GM19397 (cell line): ENCODE measurements around the gene ZNF665.
"Not testable (repeated sequence)": the region's sequence is repeated elsewhere in the genome, so short reads cannot be mapped to it uniquely, and the experiment has no call there.

Experiments used
- ATAC-seq: cut with Tn5 transposase; IDR thresholded peaks from one replicate; pipeline ENCODE4 v1.9.1; 2021; ENCODE audit warnings: mild to moderate bottlenecking, moderate library complexity; ENCODE audit not compliant: unreplicated experiment

The ZNF665 gene

GRCh38 chr19:53192771-53193534, at the start of gene ZNF665:
ZNF665 (minus strand) TSS chr19:53193358; CDS start chr19:53182898, 10,460 bp downstream.
- ATAC-seq = no peak

- no peak for ATAC-seq
Measured at GRCh38 chr19:53237114-53237777, 44.1 kb upstream of the ZNF665 start.

- ATAC-seq = no peak
Measured at GRCh38 chr19:53224606-53225005, 31.4 kb upstream of the ZNF665 start.

- ATAC-seq = not testable (repeated sequence)
Measured at GRCh38 chr19:53222716-53223115, 29.6 kb upstream of the ZNF665 start.

- no peak for ATAC-seq
Measured at GRCh38 chr19:53212703-53213320, 19.7 kb upstream of the ZNF665 start.

GRCh38 chr19:53211554-53211953, 18.4 kb upstream of the ZNF665 start:
- ATAC-seq = not testable (repeated sequence)

- no peak for ATAC-seq
Measured at GRCh38 chr19:53196777-53197396, 3.7 kb upstream of the ZNF665 start.

- no peak for ATAC-seq
Measured at GRCh38 chr19:53195265-53195903, 2.2 kb upstream of the ZNF665 start.

GRCh38 chr19:53193535-53194222, 521 bp upstream of the ZNF665 start:
- no peak for ATAC-seq

- no peak for ATAC-seq
Measured at GRCh38 chr19:53190253-53190652, 2.9 kb downstream of the ZNF665 start.

GRCh38 chr19:53189691-53190198, 3.4 kb downstream of the ZNF665 start:
- ATAC-seq = not testable (repeated sequence)

GRCh38 chr19:53185155-53185882, 7.8 kb downstream of the ZNF665 start:
- not testable (repeated sequence) for ATAC-seq

GRCh38 chr19:53183146-53183764, 9.9 kb downstream of the ZNF665 start:
- ATAC-seq = no peak

- no peak for ATAC-seq
Measured at GRCh38 chr19:53182202-53182601, 11.0 kb downstream of the ZNF665 start.

- no peak for ATAC-seq
Measured at GRCh38 chr19:53177986-53178385, 15.2 kb downstream of the ZNF665 start.

GRCh38 chr19:53172889-53173288, 20.3 kb downstream of the ZNF665 start:
- ATAC-seq = no peak

- no peak for ATAC-seq
Measured at GRCh38 chr19:53165691-53166091, 27.5 kb downstream of the ZNF665 start.

GRCh38 chr19:53161123-53161522, 32.0 kb downstream of the ZNF665 start:
- no peak for ATAC-seq

- no peak for ATAC-seq
Measured at GRCh38 chr19:53160350-53160749, 32.8 kb downstream of the ZNF665 start.
